Spleen (tissue), 7 donors: ENCODE data around the gene TNFRSF14.

Experiments used
- CTCF ChIP-seq, 11 experiments: fragments of 200-600 bp in 7 of 11; fragments of 450-650 bp in 4 of 11; sonication (generic) in 4 of 11; IDR thresholded peaks in 8 of 11; conservative IDR thresholded peaks in 3 of 11; 1 replicate in 7 of 11; 2 replicates in 4 of 11; pipeline versions ENCODE4 v1.4.0 to v1.8.0; 2016 to 2021; ENCODE audit warnings: antibody characterized with exemption in 11 of 11, inconsistent platforms in 4 of 11, mild to moderate bottlenecking in 1 of 11
- POLR2A ChIP-seq, 3 donors: fragments of 450-650 bp; IDR thresholded peaks; one replicate each; pipeline ENCODE4 v1.5.1; 2017; ENCODE audit warnings: antibody characterized with exemption in 3 of 3, mild to moderate bottlenecking in 1 of 3
- POLR2AphosphoS5 ChIP-seq, 3 donors: sonication (generic); formaldehyde crosslinking; IDR thresholded peaks; one replicate each; pipeline ENCODE4 v1.5.1; 2017; ENCODE audit warnings: antibody characterized with exemption in 3 of 3
- donor health status: DM: no; HTN: no; CAD: no; lungs with moderate emphysema.
- donor health status: DM: no; HTN: no; CAD: no.
- donor health status: DM: no; HTN: no; CAD: no.

- no peak for TF ChIP-seq CTCF (IDR thresholded peaks at IDR 0.05 in 8 of 11, conservative IDR thresholded peaks at IDR 0.05 in 3 of 11)
- no peak for TF ChIP-seq POLR2AphosphoS5 (IDR thresholded peaks at IDR 0.05)
- no peak for TF ChIP-seq POLR2A (IDR thresholded peaks at IDR 0.05)
Measured at GRCh38 chr1:2589431-2590232, 33.5 kb downstream of the TNFRSF14 start.
